ENCODE data around the gene MANSC4. TPM values are rescaled to one million over a fixed set of nuclear protein-coding genes. Genes with fewer than 3 reads are reported as not detected.

MANSC4 gene
- total RNA-seq, 2 donors from 2014 or later: not detected

DNA sequence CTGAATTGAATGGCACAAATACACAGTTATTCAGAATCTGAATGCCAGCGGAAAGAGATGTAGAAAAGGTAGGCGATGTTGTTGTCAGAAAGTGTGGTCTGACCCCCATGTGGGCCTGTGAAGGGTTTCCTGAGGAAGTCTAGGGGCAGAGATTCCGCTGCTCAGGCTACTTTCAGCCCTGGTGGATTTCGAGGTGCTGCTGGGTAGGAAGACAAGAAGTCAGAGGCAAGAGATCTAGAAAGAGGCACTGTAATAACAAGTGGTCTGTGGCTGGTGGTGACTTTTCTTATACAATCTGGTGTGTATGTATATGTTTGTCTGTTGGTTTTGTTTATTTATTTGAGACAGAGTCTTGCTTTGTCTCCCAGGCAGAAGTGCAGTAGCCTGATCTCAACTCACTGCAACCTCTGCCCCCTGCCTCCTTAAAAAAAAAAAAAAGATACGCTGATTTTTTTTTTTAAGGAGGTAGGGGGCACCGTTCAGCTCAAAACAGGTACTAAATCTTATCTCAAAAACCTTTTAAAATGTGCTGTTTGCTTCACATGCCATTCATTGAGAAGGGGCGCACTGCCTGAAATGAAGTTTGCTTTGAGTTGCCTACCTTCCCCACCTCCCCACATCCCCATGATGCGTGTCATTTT lies 27.1 kb upstream of the MANSC4 start:
- Histone ChIP-seq H3K27ac (no peak overlapping the region), H3K4me3 (no peak overlapping the region)
- no peak for DNase-seq (ENCODE audit: low spot score)

DNA sequence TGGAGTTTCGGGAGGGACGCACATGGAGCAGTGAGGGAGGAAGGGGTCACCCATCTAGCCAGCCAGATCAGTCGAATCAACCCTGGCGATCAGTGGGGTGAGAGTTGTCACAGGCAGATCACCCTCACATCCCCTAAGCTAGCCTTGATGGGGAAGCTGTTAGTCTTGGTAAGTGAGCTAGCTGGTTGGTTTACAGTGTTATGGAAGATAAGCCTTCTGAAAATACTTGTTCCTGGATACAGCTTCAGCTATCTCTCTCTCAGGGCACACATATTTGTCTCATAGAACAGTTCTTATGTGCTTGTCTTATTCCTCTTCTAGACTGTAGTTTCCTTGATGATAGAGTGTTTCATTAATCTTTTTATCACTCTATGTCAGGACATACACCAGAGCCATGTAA lies 26.2 kb upstream of the MANSC4 start:
- no peaks in the 10 kb centered on the region for H3K36me3 ChIP-seq
- H3K4me3 ChIP-seq: no peak overlapping the region
- TF ChIP-seq, protein P1, sequence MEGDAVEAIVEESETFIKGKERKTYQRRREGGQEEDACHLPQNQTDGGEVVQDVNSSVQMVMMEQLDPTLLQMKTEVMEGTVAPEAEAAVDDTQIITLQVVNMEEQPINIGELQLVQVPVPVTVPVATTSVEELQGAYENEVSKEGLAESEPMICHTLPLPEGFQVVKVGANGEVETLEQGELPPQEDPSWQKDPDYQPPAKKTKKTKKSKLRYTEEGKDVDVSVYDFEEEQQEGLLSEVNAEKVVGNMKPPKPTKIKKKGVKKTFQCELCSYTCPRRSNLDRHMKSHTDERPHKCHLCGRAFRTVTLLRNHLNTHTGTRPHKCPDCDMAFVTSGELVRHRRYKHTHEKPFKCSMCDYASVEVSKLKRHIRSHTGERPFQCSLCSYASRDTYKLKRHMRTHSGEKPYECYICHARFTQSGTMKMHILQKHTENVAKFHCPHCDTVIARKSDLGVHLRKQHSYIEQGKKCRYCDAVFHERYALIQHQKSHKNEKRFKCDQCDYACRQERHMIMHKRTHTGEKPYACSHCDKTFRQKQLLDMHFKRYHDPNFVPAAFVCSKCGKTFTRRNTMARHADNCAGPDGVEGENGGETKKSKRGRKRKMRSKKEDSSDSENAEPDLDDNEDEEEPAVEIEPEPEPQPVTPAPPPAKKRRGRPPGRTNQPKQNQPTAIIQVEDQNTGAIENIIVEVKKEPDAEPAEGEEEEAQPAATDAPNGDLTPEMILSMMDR (IDR thresholded peaks at IDR 0.05): no peak
- H3K4me1 ChIP-seq: no peaks in the 10 kb centered on the region
- no peak for DNase-seq (ENCODE audit: low spot score)
- no peaks in the 10 kb centered on the region for H3K9me3 ChIP-seq
- H3K27me3 ChIP-seq: no peaks in the 10 kb centered on the region
- no peak overlapping the region for H3K27ac ChIP-seq

More for the DNA sequence above, 27.1 kb upstream of the MANSC4 start:
- Histone ChIP-seq H3K9me3 (no peaks in the 10 kb centered on the region), H3K36me3 (no peaks in the 10 kb centered on the region), H3K4me1 (no peaks in the 10 kb centered on the region), H3K27me3 (no peaks in the 10 kb centered on the region)
- TF ChIP-seq, protein P1 (IDR thresholded peaks at IDR 0.05): no peak

GRCh38 chr12:27805238-27805637 lies 25.2 kb upstream of the MANSC4 start:
- Histone ChIP-seq H3K27me3 (no peaks in the 10 kb centered on the region), H3K9me3 (no peaks in the 10 kb centered on the region), H3K36me3 (no peaks in the 10 kb centered on the region), H3K27ac (no peak overlapping the region), H3K4me3 (no peak overlapping the region), H3K4me1 (no peaks in the 10 kb centered on the region)
- DNase-seq (ENCODE audit: low spot score): no peak
- TF ChIP-seq, protein P1 (IDR thresholded peaks at IDR 0.05): no peak

DNA sequence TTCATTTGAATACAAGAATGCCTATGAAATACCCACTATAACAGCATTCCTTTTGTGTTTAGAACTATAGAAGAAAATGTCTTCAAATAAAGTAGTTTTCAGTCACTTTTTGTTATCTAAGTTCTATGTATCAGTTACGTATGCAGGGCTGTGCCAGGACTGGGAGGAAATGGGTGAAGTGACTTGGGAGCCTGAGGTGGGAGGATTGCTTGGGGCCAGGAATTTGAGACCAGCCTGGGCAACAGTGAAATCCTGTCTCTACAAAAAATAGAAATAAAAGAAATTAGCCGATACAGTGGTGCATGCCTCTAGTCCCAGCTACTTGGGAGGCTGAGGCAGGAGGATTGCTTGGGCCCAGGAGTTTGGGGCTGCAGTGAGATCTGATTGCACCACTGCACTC lies 22.9 kb upstream of the MANSC4 start:
- Histone ChIP-seq H3K4me3 (no peak overlapping the region), H3K27me3 (no peaks in the 10 kb centered on the region), H3K36me3 (peaks cover 8% of the 10 kb centered on the region), H3K27ac (no peak overlapping the region), H3K9me3 (no peaks in the 10 kb centered on the region), H3K4me1 (no peaks in the 10 kb centered on the region)
- DNase-seq (ENCODE audit: low spot score): no peak
- TF ChIP-seq, protein P1 (IDR thresholded peaks at IDR 0.05): no peak

DNA sequence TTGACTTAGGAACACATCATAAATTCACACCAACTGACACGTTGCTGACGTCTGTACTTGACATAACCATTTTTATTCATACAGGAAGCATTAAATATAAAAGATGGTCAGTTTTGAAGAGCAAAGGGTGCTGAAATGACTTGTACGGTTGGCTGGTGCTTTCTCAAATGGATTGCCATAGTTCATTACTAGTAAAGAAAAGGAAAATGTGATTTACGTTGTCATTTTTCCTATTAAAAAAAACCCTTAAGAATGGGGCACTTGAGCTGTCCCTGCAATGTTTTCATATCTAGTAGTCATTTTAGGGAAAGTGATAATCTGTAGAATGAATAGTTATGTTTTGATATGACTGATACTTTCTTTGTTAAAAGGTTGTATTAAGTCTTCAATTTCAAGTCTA lies 22.5 kb upstream of the MANSC4 start:
- no peaks in the 10 kb centered on the region for H3K27me3 ChIP-seq
- H3K4me3 ChIP-seq: no peak overlapping the region
- TF ChIP-seq, protein P1 (IDR thresholded peaks at IDR 0.05): no peak
- H3K27ac ChIP-seq: no peak overlapping the region
- H3K9me3 ChIP-seq: no peaks in the 10 kb centered on the region
- H3K4me1 ChIP-seq: no peaks in the 10 kb centered on the region
- peaks cover 12% of the 10 kb centered on the region for H3K36me3 ChIP-seq
- no peak for DNase-seq (ENCODE audit: low spot score)

DNA sequence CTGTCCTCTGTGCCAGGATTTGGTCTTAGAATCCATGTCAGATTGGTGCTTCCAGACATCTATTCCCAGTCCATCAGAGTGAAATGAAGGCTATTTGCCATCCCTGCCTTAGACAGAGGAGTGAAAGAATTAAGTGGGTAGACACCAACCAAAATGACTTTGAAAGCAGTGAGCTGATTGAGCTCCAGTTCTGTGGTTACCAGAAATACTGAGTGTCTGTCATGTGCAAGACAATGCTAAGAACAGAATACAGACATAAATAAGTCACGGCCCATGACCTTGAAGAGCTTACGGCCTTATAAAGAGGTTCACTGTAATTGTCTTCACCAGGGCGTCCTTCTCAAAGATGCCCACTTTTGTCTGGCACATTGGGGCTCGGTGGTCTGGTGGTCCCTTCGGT lies 21.6 kb upstream of the MANSC4 start:
- TF ChIP-seq, protein P1 (IDR thresholded peaks at IDR 0.05): no peak
- H3K27me3 ChIP-seq: no peaks in the 10 kb centered on the region
- H3K4me1 ChIP-seq: no peaks in the 10 kb centered on the region
- no peak for DNase-seq (ENCODE audit: low spot score)
- H3K36me3 ChIP-seq: peaks cover 17% of the 10 kb centered on the region
- no peak overlapping the region for H3K27ac ChIP-seq
- no peaks in the 10 kb centered on the region for H3K9me3 ChIP-seq
- H3K4me3 ChIP-seq: no peak overlapping the region
